GM21619 (cell line): ENCODE results near the gene SGIP1.

Experiments used
- ATAC-seq: cut with Tn5 transposase; IDR thresholded peaks from one replicate; pipeline ENCODE4 v1.9.1; 2021; ENCODE audit not compliant: unreplicated experiment

SGIP1 gene

GRCh38 chr1:66533804-66534740 lies at the start of gene SGIP1:
Gene SGIP1 (plus strand): TSS chr1:66534153. CDS start chr1:66534359, 206 bp downstream.
- no peak for ATAC-seq

- no peak for ATAC-seq
Measured at GRCh38 chr1:66489151-66489550, 44.8 kb upstream of the SGIP1 start.

GRCh38 chr1:66489972-66490601 lies 43.9 kb upstream of the SGIP1 start:
- ATAC-seq: no peak

- no peak for ATAC-seq
Measured at GRCh38 chr1:66490816-66491215, 43.1 kb upstream of the SGIP1 start.

GRCh38 chr1:66492424-66492823 lies 41.5 kb upstream of the SGIP1 start:
- no peak for ATAC-seq

GRCh38 chr1:66493731-66494130 lies 40.2 kb upstream of the SGIP1 start:
- ATAC-seq: no peak

- no peak for ATAC-seq
Measured at GRCh38 chr1:66494482-66494881, 39.5 kb upstream of the SGIP1 start.

- no peak for ATAC-seq
Measured at GRCh38 chr1:66495495-66495894, 38.5 kb upstream of the SGIP1 start.

GRCh38 chr1:66497910-66498309 lies 36.0 kb upstream of the SGIP1 start:
- no peak for ATAC-seq

GRCh38 chr1:66500301-66500700 lies 33.7 kb upstream of the SGIP1 start:
- ATAC-seq: no peak

- no peak for ATAC-seq
Measured at GRCh38 chr1:66502086-66502485, 31.9 kb upstream of the SGIP1 start.

GRCh38 chr1:66503841-66504470 lies 30.0 kb upstream of the SGIP1 start:
- ATAC-seq: peak; percentile 95

- ATAC-seq: no peak
Measured at GRCh38 chr1:66505671-66506392, 28.1 kb upstream of the SGIP1 start.

- no peak for ATAC-seq
Measured at GRCh38 chr1:66506393-66506687, 27.6 kb upstream of the SGIP1 start.

- no peak for ATAC-seq
Measured at GRCh38 chr1:66506991-66507390, 27.0 kb upstream of the SGIP1 start.

GRCh38 chr1:66510407-66510806 lies 23.5 kb upstream of the SGIP1 start:
- ATAC-seq: no peak

- ATAC-seq: no peak
Measured at GRCh38 chr1:66511118-66511517, 22.8 kb upstream of the SGIP1 start.

GRCh38 chr1:66517959-66518358 lies 16.0 kb upstream of the SGIP1 start:
- ATAC-seq: no peak

GRCh38 chr1:66518654-66519053 lies 15.3 kb upstream of the SGIP1 start:
- ATAC-seq: no peak

GRCh38 chr1:66519992-66520391 lies 14.0 kb upstream of the SGIP1 start:
- ATAC-seq: no peak

GRCh38 chr1:66520655-66521054 lies 13.3 kb upstream of the SGIP1 start:
- ATAC-seq: no peak
